K562 (cell line): ENCODE measurements around the gene IL17A. TPM values are rescaled to one million over a fixed set of nuclear protein-coding genes. Genes with fewer than 3 reads are reported as not detected.

Experiments used
- ATAC-seq: fragments of 200-7000 bp; cut with Tn5 transposase; 3 replicates; pipeline ENCODE4 v1.9.1; 2020; ENCODE audit warnings: moderate library complexity
- BruUV-seq: library from RNA; stranded (reverse); fragments of 400-500 nt; replicated peaks from 2 replicates; lab custom pipeline; 2021; lab: Mats Ljungman, UMichigan
- CTCF ChIA-PET: fragments of 300-600 bp; formaldehyde crosslinking; extraction: SDS; loops from one replicate; lab custom pipeline; 2021; ENCODE audit warnings: low intra/inter-chr PET ratio; lab: Yijun Ruan, JAX
- POLR2A ChIA-PET: fragments of 300-600, 350-650 bp; sonication (Branson Sonifier 250); formaldehyde crosslinking; extraction: SDS; loops from one replicate; lab custom pipeline; 2021; ENCODE audit warnings: antibody characterized with exemption, inconsistent platforms; lab: Yijun Ruan, JAX
- DNase-seq, 4 experiments: peaks; one replicate each; pipeline versions ENCODE4 v3.0.0 to v3.0.0-alpha.2; 2011 to 2018; ENCODE audit warnings: low spot score in 3 of 4, mixed read lengths in 3 of 4; ENCODE audit errors: extremely low read depth in 1 of 4
- FAIRE-seq: peaks from 2 replicates; lab custom pipeline; 2011; peaks lifted over from hg19 to GRCh38; lab: Jason Lieb, UNC
- H2AFZ ChIP-seq: 2 replicates; pipeline ENCODE4 v1.6.0; 2011; ENCODE audit warnings: low read depth, low read length, control low read depth, inconsistent platforms
- H3K27ac ChIP-seq: fragments of 200-600 bp; 3 replicates; pipeline ENCODE4 v1.8.0; 2011; ENCODE audit warnings: low read depth, mild to moderate bottlenecking, control low read depth, inconsistent platforms, low read length, moderate library complexity, mixed read lengths; ENCODE audit errors: extremely low read depth
- H3K27me3 ChIP-seq, 2 experiments: fragments of 300-600 bp in 1 of 2; 2 replicates in 1 of 2; 3 replicates in 1 of 2; pipeline versions ENCODE4 v1.6.0 to v1.8.0; 2011; ENCODE audit warnings: inconsistent platforms in 2 of 2, low read length in 2 of 2, mild to moderate bottlenecking in 1 of 2, mixed read lengths in 1 of 2, moderate library complexity in 1 of 2; ENCODE audit not compliant: control insufficient read depth in 2 of 2, insufficient read depth in 2 of 2
- H3K36me3 ChIP-seq: fragments of 300-600 bp; 3 replicates; pipeline ENCODE4 v1.8.0; 2011; ENCODE audit warnings: mild to moderate bottlenecking, low read length, inconsistent platforms; ENCODE audit not compliant: control insufficient read depth, insufficient read depth
- H3K4me1 ChIP-seq, 2 experiments: fragments of 200-600 bp in 1 of 2; replicated peaks in 1 of 2; 2 replicates in 1 of 2; 3 replicates in 1 of 2; pipeline versions ENCODE4 v1.5.1 to v1.8.0; 2011; ENCODE audit warnings: inconsistent platforms in 2 of 2, low read length in 2 of 2, mild to moderate bottlenecking in 1 of 2, mixed read lengths in 1 of 2, moderate library complexity in 1 of 2; ENCODE audit not compliant: control insufficient read depth in 2 of 2, insufficient read depth in 2 of 2
- H3K4me2 ChIP-seq: 2 replicates; pipeline ENCODE4 v1.6.1; 2011; ENCODE audit warnings: low read length, control low read depth, inconsistent platforms, mixed read lengths; ENCODE audit not compliant: insufficient read depth
- H3K4me3 ChIP-seq: fragments of 200-600 bp; sonication (generic), shearing (Covaris generic); 2 replicates; pipeline ENCODE4 v1.5.1; 2016; ENCODE audit warnings: control low read depth, inconsistent platforms
- H3K79me2 ChIP-seq: fragments of 200-600 bp; 3 replicates; pipeline ENCODE4 v1.8.0; 2011; ENCODE audit warnings: low read length, inconsistent platforms; ENCODE audit not compliant: control insufficient read depth, insufficient read depth
- H3K9ac ChIP-seq, 2 experiments: 2 replicates each; pipeline versions ENCODE4 v1.6.0 to v1.6.1; 2011; ENCODE audit warnings: low read depth in 2 of 2, low read length in 2 of 2, control low read depth in 1 of 2, inconsistent platforms in 1 of 2, mild to moderate bottlenecking in 1 of 2, mixed read lengths in 1 of 2; ENCODE audit not compliant: insufficient read depth in 1 of 2
- H3K9me1 ChIP-seq: one replicate; pipeline ENCODE4 v1.6.0; 2011; ENCODE audit warnings: inconsistent platforms, mild to moderate bottlenecking, low read length, moderate library complexity; ENCODE audit not compliant: control insufficient read depth, insufficient read depth
- H3K9me3 ChIP-seq: replicated peaks from 2 replicates; pipeline ENCODE4 v1.5.1; 2011; ENCODE audit warnings: low read depth, low read length, inconsistent platforms; ENCODE audit not compliant: control insufficient read depth, insufficient read depth
- H4K20me1 ChIP-seq: replicated peaks from 2 replicates; pipeline ENCODE4 v1.6.1; 2011; ENCODE audit warnings: low read length, inconsistent platforms, mixed read lengths; ENCODE audit not compliant: control insufficient read depth, insufficient read depth
- BRCA1 ChIP-seq, 2 experiments: fragments of 450-650 bp in 1 of 2; sonication (generic) in 1 of 2; formaldehyde crosslinking in 1 of 2; IDR thresholded peaks; 2 replicates each; pipeline versions ENCODE4 v1.5.0 to v1.6.1; 2017 to 2020; ENCODE audit warnings: mild to moderate bottlenecking in 1 of 2, missing genetic modification reagents in 1 of 2
- CBX2 ChIP-seq: fragments of 200-600 bp; sonication (generic); IDR thresholded peaks from one replicate; pipeline ENCODE4 v1.6.1; 2012; ENCODE audit warnings: mild to moderate bottlenecking, low read length, inconsistent platforms; ENCODE audit not compliant: insufficient read depth, poor library complexity, severe bottlenecking
- LEF1 ChIP-seq: fragments of 450-650 bp; IDR thresholded peaks from 2 replicates; pipeline ENCODE4 v1.6.1; 2016; ENCODE audit warnings: mild to moderate bottlenecking
- PTRF ChIP-seq: fragments of 450-650 bp; IDR thresholded peaks from 2 replicates; pipeline ENCODE4 v1.6.1; 2016; ENCODE audit warnings: mild to moderate bottlenecking, missing genetic modification characterization, missing compliant biosample characterization
- ZNF583 ChIP-seq: fragments of 250-450 bp; sonication (Bioruptor Pico); IDR thresholded peaks from 2 replicates; pipeline ENCODE4 v1.4.0; 2020
- WGBS: fragments of 100-300 bp; shearing (Covaris generic); methylation state at CpG from one replicate; pipeline ENCODE4 v1.1.6; 2016; ENCODE audit warnings: low coverage, mixed read lengths; ENCODE audit not compliant: insufficient coverage; ENCODE audit errors: missing lambda C conversion rate; 5-methylcytosine and 5-hydroxymethylcytosine counted together
- in situ Hi-C: fragments of 300-500 bp; cut with MboI; formaldehyde crosslinking; loops from 4 replicates; pipeline ENCODE4 v1.15.0; 2018; ENCODE audit warnings: inconsistent platforms, mixed read lengths
- intact Hi-C: fragments of 100-400 bp; cut with micrococcal nuclease; formaldehyde crosslinking; loops from 2 replicates; pipeline ENCODE4 v1.14.2; 2022
- polyA plus RNA-seq, 8 experiments: library from polyadenylated mRNA; depleted of rRNA in 4 of 8; stranded (reverse) in 5 of 8; unstranded in 3 of 8; fragments of >200 nt; fragmentation: Nextera tagmentation in 2 of 8; fragmentation: Illumina TruSeq in 1 of 8; extraction: Ambion mirVana in 2 of 8; extraction: Trizol in 1 of 8; gene quantifications; 2 replicates each; pipeline versions ENCODE4 v1.2.1 to v1.2.3, GENCODE V29; 2011 to 2014; ENCODE audit warnings: inconsistent platforms in 1 of 8, missing spikeins in 1 of 8
- total RNA-seq, 7 experiments: library from RNA; depleted of rRNA in 6 of 7; stranded (reverse); fragments of >200 nt in 6 of 7; fragmentation: Illumina TruSeq in 2 of 7; extraction: Trizol in 2 of 7; gene quantifications; 2 replicates each; pipeline versions ENCODE4 v1.2.1 to v1.2.3, GENCODE V29; 2011 to 2021; ENCODE audit warnings: low replicate concordance in 1 of 7
- TF ChIP-seq, protein P1 (sequence below): fragments of 450-650 bp; formaldehyde crosslinking; IDR thresholded peaks from 2 replicates; pipeline ENCODE4 v1.4.0; 2022; ENCODE audit warnings: mild to moderate bottlenecking, moderate library complexity
- TF ChIP-seq, protein P2 (sequence below): fragments of 200-400 bp; formaldehyde crosslinking; IDR thresholded peaks from 2 replicates; pipeline ENCODE4 v1.6.1; 2017; ENCODE audit warnings: mild to moderate bottlenecking, low read depth, low read length, moderate library complexity

IL17A gene
- total and polyA plus RNA-seq, 9 of the 15 experiments (the other 6 are each of a cell fraction or from before 2014, with no cell fraction given) = not detected

DNA sequence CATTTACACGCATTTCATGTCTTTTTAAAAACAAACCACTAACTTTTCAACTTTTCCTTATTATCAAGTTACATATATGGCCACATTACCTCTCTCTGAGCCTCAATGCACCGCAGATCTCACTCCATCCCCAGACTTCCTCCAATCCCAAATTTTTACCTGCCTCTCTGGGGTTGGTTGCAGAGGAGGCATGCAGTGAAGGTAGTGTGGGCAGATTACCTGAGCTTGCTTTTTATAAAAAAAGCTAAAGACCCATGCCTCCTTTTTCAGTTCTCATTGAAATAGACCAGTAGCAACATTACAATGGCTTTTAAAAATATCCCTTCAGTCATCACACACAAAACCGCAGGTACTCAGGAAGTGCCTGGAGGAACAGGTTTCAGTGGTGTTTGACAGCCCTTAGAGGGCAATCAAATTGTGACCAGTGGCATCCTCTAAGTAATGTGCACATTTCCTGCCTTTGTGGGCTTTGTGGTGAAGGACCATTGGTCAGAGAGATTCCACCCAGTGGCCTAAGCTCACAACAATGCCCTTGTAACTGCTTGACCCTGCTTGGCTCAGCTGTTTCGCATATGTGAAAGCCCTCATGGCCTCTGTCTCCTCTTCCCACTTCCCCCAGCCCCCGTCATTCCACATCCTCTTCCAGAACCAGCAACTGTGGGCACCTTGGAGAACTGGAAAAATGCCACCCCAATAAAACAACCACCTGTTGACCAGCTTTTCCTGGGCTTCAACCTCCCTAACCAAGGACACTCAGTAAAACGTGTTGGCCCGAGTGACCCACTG is 30.2 kb upstream of the IL17A start (continued):
- TF ChIP-seq, protein P1, sequence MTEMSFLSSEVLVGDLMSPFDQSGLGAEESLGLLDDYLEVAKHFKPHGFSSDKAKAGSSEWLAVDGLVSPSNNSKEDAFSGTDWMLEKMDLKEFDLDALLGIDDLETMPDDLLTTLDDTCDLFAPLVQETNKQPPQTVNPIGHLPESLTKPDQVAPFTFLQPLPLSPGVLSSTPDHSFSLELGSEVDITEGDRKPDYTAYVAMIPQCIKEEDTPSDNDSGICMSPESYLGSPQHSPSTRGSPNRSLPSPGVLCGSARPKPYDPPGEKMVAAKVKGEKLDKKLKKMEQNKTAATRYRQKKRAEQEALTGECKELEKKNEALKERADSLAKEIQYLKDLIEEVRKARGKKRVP (CRISPR knock-in tag) = no peak

DNA sequence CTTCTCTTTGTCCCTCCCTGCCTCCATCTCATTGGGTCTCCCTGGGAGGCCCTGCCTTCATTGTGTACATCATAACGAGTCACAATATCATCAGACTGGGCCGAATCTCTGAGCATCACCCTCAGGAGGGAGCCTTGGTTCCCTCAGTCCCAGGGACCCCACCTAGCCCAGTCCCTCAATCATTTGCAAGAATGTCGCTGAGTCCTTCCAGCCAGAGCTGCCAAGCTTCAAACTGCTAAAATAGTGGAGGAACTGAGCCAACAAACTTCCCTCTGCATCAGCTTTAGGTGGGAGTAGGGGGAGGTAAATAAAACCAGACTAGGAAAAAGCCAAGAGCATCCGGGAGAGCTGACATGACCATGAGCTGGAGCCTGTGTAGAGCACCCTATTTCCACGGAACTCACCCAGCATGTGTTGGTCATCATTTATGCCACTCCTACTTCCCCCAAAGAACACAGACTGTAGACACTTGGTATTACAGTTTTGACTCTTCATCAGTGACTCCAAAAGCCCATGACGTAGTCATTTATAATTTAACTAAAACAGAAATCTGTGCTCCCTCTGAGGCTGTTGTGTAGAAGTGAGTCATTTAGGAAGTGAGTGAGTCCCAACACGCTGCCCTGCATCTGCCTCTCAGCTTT is 28.8 kb upstream of the IL17A start:
- Histone ChIP-seq H3K27ac (no peak overlapping the region), H3K36me3 (no peaks in the 10 kb centered on the region), H2AFZ (no peak overlapping the region), H3K4me3 (no peak overlapping the region), H3K9me3 (no peaks in the 10 kb centered on the region), H3K4me2 (no peak overlapping the region), H3K9me1 (no peaks in the 10 kb centered on the region), H3K27me3 (peaks cover 0 to 9% of the 10 kb centered on the region in 2 experiments; a peak in 1 of 5 replicates), H3K79me2 (no peaks in the 10 kb centered on the region), H3K9ac (no peak overlapping the region), H4K20me1 (no peaks in the 10 kb centered on the region), H3K4me1 (no peaks in the 10 kb centered on the region)
- no peak for TF ChIP-seq PTRF (tag)
- TF ChIP-seq, protein P2, sequence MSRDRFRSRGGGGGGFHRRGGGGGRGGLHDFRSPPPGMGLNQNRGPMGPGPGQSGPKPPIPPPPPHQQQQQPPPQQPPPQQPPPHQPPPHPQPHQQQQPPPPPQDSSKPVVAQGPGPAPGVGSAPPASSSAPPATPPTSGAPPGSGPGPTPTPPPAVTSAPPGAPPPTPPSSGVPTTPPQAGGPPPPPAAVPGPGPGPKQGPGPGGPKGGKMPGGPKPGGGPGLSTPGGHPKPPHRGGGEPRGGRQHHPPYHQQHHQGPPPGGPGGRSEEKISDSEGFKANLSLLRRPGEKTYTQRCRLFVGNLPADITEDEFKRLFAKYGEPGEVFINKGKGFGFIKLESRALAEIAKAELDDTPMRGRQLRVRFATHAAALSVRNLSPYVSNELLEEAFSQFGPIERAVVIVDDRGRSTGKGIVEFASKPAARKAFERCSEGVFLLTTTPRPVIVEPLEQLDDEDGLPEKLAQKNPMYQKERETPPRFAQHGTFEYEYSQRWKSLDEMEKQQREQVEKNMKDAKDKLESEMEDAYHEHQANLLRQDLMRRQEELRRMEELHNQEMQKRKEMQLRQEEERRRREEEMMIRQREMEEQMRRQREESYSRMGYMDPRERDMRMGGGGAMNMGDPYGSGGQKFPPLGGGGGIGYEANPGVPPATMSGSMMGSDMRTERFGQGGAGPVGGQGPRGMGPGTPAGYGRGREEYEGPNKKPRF = no peak
- no peak for TF ChIP-seq ZNF583 (CRISPR knock-in tag)
- TF ChIP-seq CBX2 = no peak
- TF ChIP-seq LEF1 = no peak
- TF ChIP-seq BRCA1 (IDR thresholded peaks at IDR 0.05) = no peak
- no peak for TF ChIP-seq BRCA1 (CRISPR knock-in tag; IDR thresholded peaks at IDR 0.05)
- no peak for DNase-seq
- 3% methylated on average over 6 of the region's 7 CpGs for WGBS
- ChIA-PET CTCF (no interaction called here), POLR2A (no interaction called here)
- intact Hi-C loops (no loop called here), in situ Hi-C loops (no loop called here)
- BruUV-seq = no TSS peak
- ATAC-seq = no peak
- no peak for FAIRE-seq
